Osteoblast (primary cell): ENCODE measurements around the gene KIF1B. TPM values are rescaled to one million over a fixed set of nuclear protein-coding genes. Genes with fewer than 3 reads are reported as not detected.

Source experiments
- DNase-seq: peaks from one replicate; pipeline ENCODE4 v3.0.0; 2011; ENCODE audit warnings: low spot score, mixed read lengths; ENCODE audit not compliant: insufficient read length; ENCODE audit errors: missing footprints
- H2AFZ ChIP-seq: 2 replicates; pipeline ENCODE4 v1.6.0; 2011; ENCODE audit warnings: mild to moderate bottlenecking, low read length
- H3K27ac ChIP-seq: 2 replicates; pipeline ENCODE4 v1.5.1; 2011; ENCODE audit warnings: mild to moderate bottlenecking, low read depth, low read length, moderate library complexity
- H3K27me3 ChIP-seq: 2 replicates; pipeline ENCODE4 v1.6.0; 2012; ENCODE audit warnings: mild to moderate bottlenecking, control low read depth, inconsistent platforms, low read length, moderate library complexity; ENCODE audit not compliant: insufficient read depth
- H3K36me3 ChIP-seq: 2 replicates; pipeline ENCODE4 v1.5.1; 2011; ENCODE audit warnings: mild to moderate bottlenecking, low read length, control low read depth, moderate library complexity; ENCODE audit not compliant: insufficient read depth
- H3K4me1 ChIP-seq: 2 replicates; pipeline ENCODE4 v1.5.1; 2011; ENCODE audit warnings: mild to moderate bottlenecking, low read length, control low read depth, moderate library complexity; ENCODE audit not compliant: insufficient read depth
- H3K4me2 ChIP-seq: 2 replicates; pipeline ENCODE4 v1.6.0; 2011; ENCODE audit warnings: mild to moderate bottlenecking, low read length; ENCODE audit not compliant: insufficient read depth
- H3K4me3 ChIP-seq: fragments of 200-600 bp; sonication (generic); 3 replicates; pipeline ENCODE4 v1.5.1; 2012; ENCODE audit warnings: mild to moderate bottlenecking, low read length, inconsistent platforms; ENCODE audit not compliant: insufficient read depth
- H3K79me2 ChIP-seq: 2 replicates; pipeline ENCODE4 v1.6.0; 2012; ENCODE audit warnings: mild to moderate bottlenecking, low read length, control low read depth, inconsistent platforms; ENCODE audit not compliant: insufficient read depth
- H3K9me3 ChIP-seq: 2 replicates; pipeline ENCODE4 v1.5.1; 2011; ENCODE audit warnings: low read depth, low read length, control low read depth
- H4K20me1 ChIP-seq: 2 replicates; pipeline ENCODE4 v1.6.0; 2012; ENCODE audit warnings: mild to moderate bottlenecking, low read length, control low read depth; ENCODE audit not compliant: insufficient read depth
- CTCF ChIP-seq: IDR thresholded peaks from 2 replicates; pipeline ENCODE4 v1.5.1; 2011; ENCODE audit warnings: mild to moderate bottlenecking, low read depth, low read length, moderate library complexity; ENCODE audit errors: extremely low read depth
- total RNA-seq: library from RNA; depleted of rRNA; stranded (reverse); fragments of >200 nt; gene quantifications from 2 replicates; pipeline ENCODE4 v1.2.3, GENCODE V29; 2012

The KIF1B gene
- total RNA-seq, 1 donor: 35.8 TPM

- H3K9me3 ChIP-seq: no peaks in the 10 kb centered on the region
Measured at GRCh38 chr1:10398278-10398733, 187.9 kb downstream of the KIF1B start.

GRCh38 chr1:10398734-10399443, 188.5 kb downstream of the KIF1B start, which contains the start of gene PGD:
PGD (plus strand) TSS chr1:10399064; CDS start chr1:10399118, 54 bp downstream.
- peak within 1 kb of the TSS; percentile 76 for H3K27ac ChIP-seq
- peaks cover 27% of the 10 kb centered on the region for H3K79me2 ChIP-seq
- peak within 1 kb of the TSS; percentile 96 for H2AFZ ChIP-seq
- H3K9me3 ChIP-seq: no peaks in the 10 kb centered on the region
- H3K4me2 ChIP-seq: peak within 1 kb of the TSS; percentile 95
- H3K4me1 ChIP-seq: peaks cover 24% of the 10 kb centered on the region
- H3K27me3 ChIP-seq: no peaks in the 10 kb centered on the region
- peak within 1 kb of the TSS; percentile 98 for H3K4me3 ChIP-seq
- no peak for TF ChIP-seq CTCF
- H4K20me1 ChIP-seq: peaks cover 7% of the 10 kb centered on the region
- peaks cover 7% of the 10 kb centered on the region for H3K36me3 ChIP-seq
- DNase-seq: peak; percentile 100

More at GRCh38 chr1:10398278-10398733, 187.9 kb downstream of the KIF1B start:
- Histone ChIP-seq H3K4me3 (peak overlapping the region; percentile 98), H3K79me2 (peaks cover 27% of the 10 kb centered on the region), H4K20me1 (peaks cover 7% of the 10 kb centered on the region), H3K4me2 (peak overlapping the region; percentile 95), H3K4me1 (peaks cover 20% of the 10 kb centered on the region), H2AFZ (peak overlapping the region; percentile 96), H3K36me3 (peaks cover 7% of the 10 kb centered on the region), H3K27me3 (no peaks in the 10 kb centered on the region), H3K27ac (peak overlapping the region; percentile 69)
- DNase-seq: no peak
- TF ChIP-seq CTCF: no peak

GRCh38 chr1:10399444-10399941, 189.1 kb downstream of the KIF1B start:
- no peak for TF ChIP-seq CTCF

GRCh38 chr1:10400013-10400412, 189.6 kb downstream of the KIF1B start:
- Histone ChIP-seq H3K27me3 (no peaks in the 10 kb centered on the region), H3K4me3 (peak overlapping the region; percentile 98), H3K36me3 (peaks cover 18% of the 10 kb centered on the region), H3K27ac (peak overlapping the region; percentile 76), H4K20me1 (peaks cover 7% of the 10 kb centered on the region), H3K9me3 (no peaks in the 10 kb centered on the region), H3K79me2 (peaks cover 30% of the 10 kb centered on the region), H3K4me1 (peaks cover 29% of the 10 kb centered on the region), H3K4me2 (peak overlapping the region; percentile 95), H2AFZ (peak overlapping the region; percentile 64)
- no peak for DNase-seq
- TF ChIP-seq CTCF: no peak

More at GRCh38 chr1:10399444-10399941, 189.1 kb downstream of the KIF1B start:
- peak overlapping the region; percentile 76 for H2AFZ ChIP-seq
- peak overlapping the region; percentile 95 for H3K4me2 ChIP-seq
- H3K4me1 ChIP-seq: peaks cover 29% of the 10 kb centered on the region
- peak; percentile 90 for DNase-seq
- peak overlapping the region; percentile 76 for H3K27ac ChIP-seq
- no peaks in the 10 kb centered on the region for H3K27me3 ChIP-seq
- H4K20me1 ChIP-seq: peaks cover 7% of the 10 kb centered on the region
- no peaks in the 10 kb centered on the region for H3K9me3 ChIP-seq
- H3K79me2 ChIP-seq: peaks cover 28% of the 10 kb centered on the region
- H3K4me3 ChIP-seq: peak overlapping the region; percentile 98
- peaks cover 13% of the 10 kb centered on the region for H3K36me3 ChIP-seq
